WI38 (cell line): Measurements from ENCODE around the gene PPP1R11.

Source experiments
- H3K4me3 ChIP-seq: 2 replicates; pipeline ENCODE4 v1.5.1; 2011; ENCODE audit warnings: low read depth, mild to moderate bottlenecking, control low read depth, low read length
- TF ChIP-seq, protein P1 (sequence below): IDR thresholded peaks from 2 replicates; pipeline ENCODE4 v1.5.1; 2012; ENCODE audit warnings: low read depth, mild to moderate bottlenecking, control low read depth, low read length

The PPP1R11 gene

DNA sequence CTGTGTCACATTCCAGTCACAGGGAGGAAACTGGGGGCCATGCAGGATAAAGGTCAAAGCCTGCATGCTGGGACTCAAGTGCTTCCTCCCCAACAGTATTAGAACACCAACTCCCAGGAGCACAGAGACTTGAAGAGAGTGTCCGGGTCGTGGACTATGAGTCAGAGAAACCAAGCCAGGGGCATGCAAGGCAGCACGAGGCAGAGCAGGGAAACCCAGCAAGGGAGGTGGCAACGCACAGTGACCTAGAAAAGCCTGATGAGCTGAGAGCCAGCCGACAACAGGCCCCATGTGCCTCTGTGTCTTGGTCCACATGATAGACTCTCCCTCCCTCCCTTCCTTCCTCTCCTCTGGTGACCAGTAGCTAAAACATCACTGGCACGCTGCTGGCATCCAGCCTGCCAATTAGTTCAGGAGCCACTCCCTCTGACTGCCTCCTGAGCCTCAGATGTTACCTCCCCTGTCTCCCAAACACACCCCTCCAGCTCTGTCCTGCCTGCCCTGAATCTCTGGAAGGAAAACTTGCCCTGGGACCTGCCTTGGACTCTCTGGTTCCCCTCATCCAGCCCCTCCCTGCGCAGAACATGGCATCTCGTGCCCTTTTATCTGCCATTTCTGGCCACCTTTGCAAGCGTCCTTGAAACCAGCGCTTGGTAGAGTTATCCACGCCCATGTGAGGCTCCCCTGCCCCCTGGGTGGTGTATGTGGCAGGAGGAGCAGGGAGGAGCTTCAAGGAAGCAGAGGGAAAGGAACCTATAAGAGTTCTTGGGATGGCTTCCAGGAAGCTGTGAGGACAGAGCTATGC is 24.8 kb downstream of the PPP1R11 start:
- TF ChIP-seq, protein P1, sequence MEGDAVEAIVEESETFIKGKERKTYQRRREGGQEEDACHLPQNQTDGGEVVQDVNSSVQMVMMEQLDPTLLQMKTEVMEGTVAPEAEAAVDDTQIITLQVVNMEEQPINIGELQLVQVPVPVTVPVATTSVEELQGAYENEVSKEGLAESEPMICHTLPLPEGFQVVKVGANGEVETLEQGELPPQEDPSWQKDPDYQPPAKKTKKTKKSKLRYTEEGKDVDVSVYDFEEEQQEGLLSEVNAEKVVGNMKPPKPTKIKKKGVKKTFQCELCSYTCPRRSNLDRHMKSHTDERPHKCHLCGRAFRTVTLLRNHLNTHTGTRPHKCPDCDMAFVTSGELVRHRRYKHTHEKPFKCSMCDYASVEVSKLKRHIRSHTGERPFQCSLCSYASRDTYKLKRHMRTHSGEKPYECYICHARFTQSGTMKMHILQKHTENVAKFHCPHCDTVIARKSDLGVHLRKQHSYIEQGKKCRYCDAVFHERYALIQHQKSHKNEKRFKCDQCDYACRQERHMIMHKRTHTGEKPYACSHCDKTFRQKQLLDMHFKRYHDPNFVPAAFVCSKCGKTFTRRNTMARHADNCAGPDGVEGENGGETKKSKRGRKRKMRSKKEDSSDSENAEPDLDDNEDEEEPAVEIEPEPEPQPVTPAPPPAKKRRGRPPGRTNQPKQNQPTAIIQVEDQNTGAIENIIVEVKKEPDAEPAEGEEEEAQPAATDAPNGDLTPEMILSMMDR, result no peak
- H3K4me3 ChIP-seq, result no peak overlapping the region

DNA sequence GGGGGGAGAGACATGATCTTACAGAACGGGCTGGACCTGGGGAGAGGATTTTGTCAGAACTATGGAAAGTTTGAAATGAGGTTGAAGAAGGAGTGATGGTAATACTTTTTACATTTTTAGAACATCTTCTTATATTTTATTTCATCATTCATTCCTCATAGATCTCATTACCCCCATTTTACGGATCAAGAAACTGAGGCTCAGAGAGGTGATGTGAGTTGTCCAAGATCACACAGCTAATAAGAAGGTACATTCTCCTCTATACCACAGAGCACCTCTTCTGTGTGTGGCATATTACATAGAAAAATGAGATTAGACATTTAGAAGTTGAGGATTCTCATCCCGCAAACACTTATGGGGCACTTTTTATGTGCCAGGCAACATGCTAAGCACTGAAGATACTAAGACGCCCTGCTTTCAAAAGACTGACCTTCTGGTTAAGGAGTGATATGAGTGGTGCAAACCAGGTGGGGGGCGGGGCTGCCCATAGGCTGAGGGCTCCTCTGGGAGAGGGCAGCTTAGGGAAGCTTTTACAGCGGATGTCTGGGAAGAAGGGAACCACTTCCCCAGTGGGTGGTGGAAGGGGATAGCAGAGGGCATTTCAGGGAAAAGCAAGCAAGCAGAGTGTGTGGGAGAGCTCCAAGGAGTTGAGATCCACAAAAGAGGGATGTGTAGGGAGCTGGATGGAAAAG is 26.0 kb downstream of the PPP1R11 start:
- TF ChIP-seq, protein P1, result no peak
- no peak overlapping the region for H3K4me3 ChIP-seq

DNA sequence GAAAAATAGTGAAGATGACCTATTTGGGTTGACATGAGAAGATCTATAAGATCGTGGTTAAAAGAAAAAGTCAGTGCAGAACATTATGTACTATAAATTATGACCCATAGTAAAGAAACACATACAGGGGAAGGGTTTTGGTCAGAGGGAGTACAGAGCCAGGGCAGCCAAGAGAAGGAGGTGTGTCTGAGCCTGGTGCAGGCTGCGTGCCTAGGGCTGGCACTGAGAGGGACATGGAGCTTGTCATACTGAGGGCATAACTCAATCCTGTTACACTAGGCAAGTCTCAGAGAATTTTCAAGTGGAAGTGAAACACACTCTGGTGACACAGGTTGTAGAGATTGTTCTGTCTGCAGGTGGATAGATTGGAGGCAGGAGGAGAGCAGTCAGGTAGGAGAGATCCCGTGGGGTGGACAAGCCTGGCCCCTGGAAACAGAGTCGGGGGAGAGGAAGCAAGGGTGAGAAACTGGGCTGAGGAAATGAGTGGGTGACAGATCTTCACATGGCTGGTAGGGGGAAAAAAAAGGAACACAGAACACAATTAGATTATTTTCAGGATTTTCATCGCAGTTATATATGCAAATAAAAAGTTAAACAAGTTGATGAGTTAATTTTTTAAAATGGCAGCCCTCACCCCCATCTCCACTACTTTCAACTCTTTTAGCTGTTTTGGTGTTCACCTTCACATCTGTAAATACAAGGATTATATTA is 27.1 kb downstream of the PPP1R11 start:
- H3K4me3 ChIP-seq, result no peak overlapping the region
- TF ChIP-seq, protein P1, result no peak

DNA sequence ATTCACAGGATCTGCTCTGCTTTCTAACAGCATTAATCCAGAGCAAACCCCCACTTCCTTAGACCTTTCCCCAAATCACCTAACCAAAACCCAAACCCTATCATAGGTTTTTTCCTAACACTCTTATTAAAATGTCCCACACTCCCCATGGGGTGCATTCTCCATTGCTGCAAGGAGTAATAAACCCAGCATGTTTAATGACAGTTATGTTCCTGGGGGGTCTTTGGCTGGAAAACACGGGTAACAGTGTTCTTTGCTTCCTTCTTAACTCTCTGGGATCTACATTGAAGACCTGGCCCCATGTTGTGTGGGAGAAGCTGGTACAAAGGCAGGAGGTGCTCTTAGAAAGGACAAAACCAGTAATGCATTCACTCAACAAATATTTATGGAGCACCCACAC is 29.8 kb downstream of the PPP1R11 start:
- H3K4me3 ChIP-seq, result no peak overlapping the region
- TF ChIP-seq, protein P1, result no peak

DNA sequence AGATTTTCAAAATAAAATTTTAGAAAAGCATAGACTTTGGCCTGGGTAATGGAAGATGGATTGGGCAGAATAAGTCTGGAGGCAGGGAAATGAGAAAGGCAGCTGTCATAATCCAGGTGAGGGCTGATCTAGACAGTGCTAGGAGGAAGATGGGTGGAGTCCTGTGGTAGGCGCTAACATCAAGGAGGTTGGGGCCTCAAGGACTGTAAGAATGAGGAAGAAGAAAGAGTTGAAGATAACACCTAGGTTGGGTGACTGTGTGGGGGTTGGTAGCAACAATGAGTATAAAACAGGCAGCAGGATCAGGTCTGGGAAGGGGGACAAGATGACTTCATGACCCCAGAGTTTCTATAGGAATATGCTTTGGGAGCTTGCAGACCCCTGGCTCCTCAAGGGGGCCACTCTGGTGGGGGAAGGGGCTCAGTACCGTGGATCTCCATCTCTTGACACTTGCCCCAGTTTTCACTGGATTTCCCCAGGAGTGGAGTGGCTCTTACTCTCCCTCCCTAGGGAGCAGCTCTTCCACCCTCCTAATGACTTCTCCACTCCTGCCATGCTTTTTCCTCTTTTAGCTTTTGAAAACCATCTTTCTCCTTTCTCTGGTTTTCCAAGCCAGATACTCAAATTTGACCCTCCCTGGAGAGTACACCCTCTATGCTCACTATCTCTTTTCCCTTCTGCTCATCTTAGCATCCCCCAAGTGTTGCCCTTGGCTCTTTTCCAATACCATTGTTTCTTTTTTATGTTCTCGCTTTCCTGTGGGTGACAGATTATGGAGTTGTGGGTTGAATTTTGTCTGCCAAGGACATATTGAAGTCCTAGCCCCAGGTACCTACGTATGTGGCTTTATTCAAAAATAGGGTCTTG is 31.1 kb downstream of the PPP1R11 start:
- TF ChIP-seq, protein P1, result no peak

DNA sequence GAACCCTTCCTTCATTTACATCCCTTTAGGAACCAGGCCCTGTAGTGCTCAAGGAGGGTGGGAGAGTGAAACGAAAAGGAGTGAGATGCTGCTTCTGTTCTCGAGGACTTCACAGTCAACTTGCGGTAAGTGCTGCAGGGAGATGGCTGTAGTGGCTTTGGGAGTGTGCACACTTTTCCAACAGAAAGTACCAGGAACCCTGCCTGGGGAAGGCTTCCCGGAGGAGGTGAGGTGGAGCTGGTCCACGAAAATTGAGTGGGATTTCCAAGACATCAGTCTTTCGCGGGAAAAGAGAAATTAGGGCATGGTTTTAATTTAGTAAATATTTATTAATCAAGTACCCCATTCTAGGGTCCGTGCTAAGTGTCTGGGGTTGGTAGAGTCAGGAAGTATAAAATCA is 33.2 kb downstream of the PPP1R11 start:
- TF ChIP-seq, protein P1, result no peak
- no peak overlapping the region for H3K4me3 ChIP-seq

More for the DNA sequence above, 31.1 kb downstream of the PPP1R11 start:
- H3K4me3 ChIP-seq, result no peak overlapping the region
